PC-3 (cell line): ENCODE results near the gene CHTF18.

ENCODE experiments used
- EZH2 ChIP-seq: fragments of 300-600 bp; sonication (generic); IDR thresholded peaks from one replicate; pipeline ENCODE4 v1.6.1; 2017; ENCODE audit warnings: antibody characterized with exemption, mild to moderate bottlenecking, low read length; ENCODE audit not compliant: unreplicated experiment
- TF ChIP-seq, protein P1 (sequence below): fragments of 300-600 bp; sonication (generic); conservative IDR thresholded peaks from 2 replicates; pipeline ENCODE4 v1.5.1; 2017; ENCODE audit warnings: antibody characterized with exemption, low read depth, mild to moderate bottlenecking, low read length

DNA sequence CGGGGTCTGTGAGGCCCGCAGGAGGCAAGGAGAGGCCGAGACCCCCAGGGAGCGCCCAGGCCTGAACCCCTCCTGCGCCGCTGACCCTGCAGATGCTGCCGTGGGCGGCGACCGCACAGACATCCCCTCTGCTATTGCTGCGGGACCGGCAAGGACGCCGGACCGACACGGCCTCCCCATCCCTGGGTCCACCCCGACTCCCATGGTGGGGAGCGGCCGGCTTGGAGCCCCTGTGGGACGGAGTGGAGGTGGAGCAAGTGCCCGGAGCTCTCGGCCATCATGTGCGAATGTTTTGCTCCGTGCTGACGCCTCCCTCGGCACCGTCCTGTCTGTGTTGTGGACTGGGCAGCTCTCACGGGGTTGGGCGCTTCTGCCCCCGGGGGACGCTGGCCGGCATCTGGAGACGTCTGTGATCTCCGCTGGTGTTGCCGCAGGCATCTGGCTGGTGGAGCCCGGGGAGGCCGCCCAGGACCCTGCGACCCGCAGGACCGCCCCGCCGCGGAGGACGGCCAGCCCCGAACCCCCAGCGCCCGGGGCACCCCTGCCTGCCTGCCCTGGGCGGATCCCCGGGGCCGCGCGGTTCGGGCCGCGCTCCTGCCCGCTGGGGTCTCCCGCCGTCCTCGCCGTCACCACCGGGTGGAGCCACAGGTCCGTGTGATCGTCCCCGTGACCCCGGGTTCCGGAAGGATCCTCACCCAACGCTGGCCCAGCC is 24.9 kb downstream of the CHTF18 start:
- TF ChIP-seq, protein P1, sequence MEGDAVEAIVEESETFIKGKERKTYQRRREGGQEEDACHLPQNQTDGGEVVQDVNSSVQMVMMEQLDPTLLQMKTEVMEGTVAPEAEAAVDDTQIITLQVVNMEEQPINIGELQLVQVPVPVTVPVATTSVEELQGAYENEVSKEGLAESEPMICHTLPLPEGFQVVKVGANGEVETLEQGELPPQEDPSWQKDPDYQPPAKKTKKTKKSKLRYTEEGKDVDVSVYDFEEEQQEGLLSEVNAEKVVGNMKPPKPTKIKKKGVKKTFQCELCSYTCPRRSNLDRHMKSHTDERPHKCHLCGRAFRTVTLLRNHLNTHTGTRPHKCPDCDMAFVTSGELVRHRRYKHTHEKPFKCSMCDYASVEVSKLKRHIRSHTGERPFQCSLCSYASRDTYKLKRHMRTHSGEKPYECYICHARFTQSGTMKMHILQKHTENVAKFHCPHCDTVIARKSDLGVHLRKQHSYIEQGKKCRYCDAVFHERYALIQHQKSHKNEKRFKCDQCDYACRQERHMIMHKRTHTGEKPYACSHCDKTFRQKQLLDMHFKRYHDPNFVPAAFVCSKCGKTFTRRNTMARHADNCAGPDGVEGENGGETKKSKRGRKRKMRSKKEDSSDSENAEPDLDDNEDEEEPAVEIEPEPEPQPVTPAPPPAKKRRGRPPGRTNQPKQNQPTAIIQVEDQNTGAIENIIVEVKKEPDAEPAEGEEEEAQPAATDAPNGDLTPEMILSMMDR, result peak; percentile 65
- no peak for TF ChIP-seq EZH2
